Measurements from ENCODE around the gene UBAC1. TPM values are rescaled to one million over a fixed set of nuclear protein-coding genes. Genes with fewer than 3 reads are reported as not detected.

Gene UBAC1
- total and polyA plus RNA-seq, 9 of the 15 experiments (the other 6 are each of a cell fraction or from before 2014, with no cell fraction given): 94.0 to 399 (median 228) TPM

- POLR2A ChIA-PET: no interaction called here
- no peak for ATAC-seq
- in situ Hi-C loops (cut with MboI): no loop called here
Measured at GRCh38 chr9:135928731-135929655, 32.2 kb downstream of the UBAC1 start.

GRCh38 chr9:135928074-135928730, 33.0 kb downstream of the UBAC1 start:
- no peak for FAIRE-seq
- Histone ChIP-seq H3K4me3 (no peak overlapping the region), H4K20me1 (replicated peaks; ENCODE audit: control insufficient read depth, insufficient read depth, low read length) (peaks cover 41% of the 10 kb centered on the region; the same call in 1 of the 2 replicates), H3K27me3 (ENCODE audit: control insufficient read depth in 2 of 2, insufficient read depth in 2 of 2, low read length in 2 of 2) (no peaks in the 10 kb centered on the region), H3K4me2 (ENCODE audit: insufficient read depth, low read length) (no peak overlapping the region), H3K9ac (ENCODE audit: insufficient read depth in 1 of 2, low read depth in 2 of 2, low read length in 2 of 2) (no peak overlapping the region; a peak in 1 of 4 replicates), H3K9me3 (replicated peaks; ENCODE audit: control insufficient read depth, insufficient read depth, low read depth, low read length) (no peaks in the 10 kb centered on the region), H3K36me3 (ENCODE audit: control insufficient read depth, insufficient read depth, low read length) (peaks cover 95% of the 10 kb centered on the region), H2AFZ (ENCODE audit: low read depth, low read length) (no peak overlapping the region), H3K4me1 (replicated peaks in 1 of 2; ENCODE audit: control insufficient read depth in 2 of 2, insufficient read depth in 2 of 2, low read length in 2 of 2) (peaks cover 0 to 66% of the 10 kb centered on the region in 2 experiments; a peak in 2 of 5 replicates), H3K27ac (ENCODE audit: extremely low read depth, low read depth, low read length) (no peak overlapping the region), H3K9me1 (ENCODE audit: control insufficient read depth, insufficient read depth, low read length) (peaks cover 3% of the 10 kb centered on the region), H3K79me2 (ENCODE audit: control insufficient read depth, insufficient read depth, low read length) (peaks cover 37% of the 10 kb centered on the region)
- no TSS peak for BruUV-seq (replicated peaks)
- WGBS (ENCODE audit: insufficient coverage, low coverage, missing lambda C conversion rate): 87% methylated on average over 21 of the region's 23 CpGs
- peak; percentile 3; the same call in 2 of the 3 replicates for ATAC-seq
- in situ Hi-C loops (cut with MboI) (no loop called here), intact Hi-C loops (cut with micrococcal nuclease) (no loop called here)
- no peak for DNase-seq (ENCODE audit: extremely low read depth in 1 of 4, low spot score in 3 of 4)
- ChIA-PET POLR2A (no interaction called here), CTCF (ENCODE audit: low intra/inter-chr PET ratio) (no interaction called here)
- TF ChIP-seq ZNF76 (CRISPR knock-in tag; IDR thresholded peaks at IDR 0.05; ENCODE audit: borderline replicate concordance): no peak
- no peak for TF ChIP-seq ETV1 (tag; conservative IDR thresholded peaks at IDR 0.05; ENCODE audit: low read depth)
- no peak for TF ChIP-seq NFATC3 (IDR thresholded peaks at IDR 0.05)
- TF ChIP-seq ZNF3 (CRISPR knock-in tag; IDR thresholded peaks at IDR 0.05): no peak
- peak; percentile 79 for TF ChIP-seq POLR2G (IDR thresholded peaks at IDR 0.05; ENCODE audit: low read depth, low read length)
- TF ChIP-seq HNRNPH1 (optimal IDR thresholded peaks at IDR 0.05; ENCODE audit: low read depth, low read length): no peak
- TF ChIP-seq ETV6 (IDR thresholded peaks at IDR 0.05; ENCODE audit: borderline replicate concordance in 1 of 2, low read depth in 2 of 2, low read length in 1 of 2): no peak
- no peak for TF ChIP-seq ETV6 (CRISPR knock-in tag; IDR thresholded peaks at IDR 0.05; ENCODE audit: borderline replicate concordance)
- no peak for TF ChIP-seq COPS2 (conservative IDR thresholded peaks at IDR 0.05)
- no peak for TF ChIP-seq KLF16 (IDR thresholded peaks at IDR 0.05)
- TF ChIP-seq POLR2A (conservative IDR thresholded peaks at IDR 0.05): 0 out of 2 replicates have a peak, but pooled peaks have one; percentile 45
- TF ChIP-seq E2F1 (CRISPR knock-in tag; IDR thresholded peaks at IDR 0.05): no peak
- peak; percentile 68 for TF ChIP-seq RBM22 (IDR thresholded peaks at IDR 0.05; ENCODE audit: low read depth, low read length, poor library complexity, severe bottlenecking)

More at GRCh38 chr9:135928731-135929655, 32.2 kb downstream of the UBAC1 start:
- Histone ChIP-seq H3K79me2 (ENCODE audit: control insufficient read depth, insufficient read depth, low read length) (peaks cover 45% of the 10 kb centered on the region), H3K36me3 (ENCODE audit: control insufficient read depth, insufficient read depth, low read length) (peaks cover 96% of the 10 kb centered on the region), H3K9me3 (replicated peaks; ENCODE audit: control insufficient read depth, insufficient read depth, low read depth, low read length) (no peaks in the 10 kb centered on the region), H3K4me3 (no peak overlapping the region), H4K20me1 (replicated peaks; ENCODE audit: control insufficient read depth, insufficient read depth, low read length) (peaks cover 43% of the 10 kb centered on the region; the same call in 1 of the 2 replicates), H3K9ac (ENCODE audit: insufficient read depth in 1 of 2, low read depth in 2 of 2, low read length in 2 of 2) (no peak overlapping the region), H2AFZ (ENCODE audit: low read depth, low read length) (no peak overlapping the region), H3K4me1 (replicated peaks in 1 of 2; ENCODE audit: control insufficient read depth in 2 of 2, insufficient read depth in 2 of 2, low read length in 2 of 2) (peaks cover 0 to 63% of the 10 kb centered on the region in 2 experiments; a peak in 2 of 5 replicates), H3K27ac (ENCODE audit: extremely low read depth, low read depth, low read length) (no peak overlapping the region), H3K9me1 (ENCODE audit: control insufficient read depth, insufficient read depth, low read length) (peaks cover 3% of the 10 kb centered on the region), H3K27me3 (ENCODE audit: control insufficient read depth in 2 of 2, insufficient read depth in 2 of 2, low read length in 2 of 2) (no peaks in the 10 kb centered on the region), H3K4me2 (ENCODE audit: insufficient read depth, low read length) (no peak overlapping the region)
- 95% methylated on average over 15 of the region's 27 CpGs for WGBS (ENCODE audit: insufficient coverage, low coverage, missing lambda C conversion rate)
- TF ChIP-seq POLR2G (IDR thresholded peaks at IDR 0.05; ENCODE audit: low read depth, low read length) (peak; percentile 50), RBM17 (IDR thresholded peaks at IDR 0.05; ENCODE audit: borderline replicate concordance, low read depth, low read length) (no peak)
- DNase-seq (ENCODE audit: extremely low read depth in 1 of 4, low spot score in 3 of 4): no peak
- BruUV-seq (replicated peaks): no TSS peak
- no peak for FAIRE-seq
- intact Hi-C loops (cut with micrococcal nuclease): no loop called here
- CTCF ChIA-PET (ENCODE audit: low intra/inter-chr PET ratio): no interaction called here
